ENCODE measurements around the gene SYNJ2.
A peak's percentile ranks its signal among the peaks of the same experiment; 100 is the strongest.

The SYNJ2 gene

DNA sequence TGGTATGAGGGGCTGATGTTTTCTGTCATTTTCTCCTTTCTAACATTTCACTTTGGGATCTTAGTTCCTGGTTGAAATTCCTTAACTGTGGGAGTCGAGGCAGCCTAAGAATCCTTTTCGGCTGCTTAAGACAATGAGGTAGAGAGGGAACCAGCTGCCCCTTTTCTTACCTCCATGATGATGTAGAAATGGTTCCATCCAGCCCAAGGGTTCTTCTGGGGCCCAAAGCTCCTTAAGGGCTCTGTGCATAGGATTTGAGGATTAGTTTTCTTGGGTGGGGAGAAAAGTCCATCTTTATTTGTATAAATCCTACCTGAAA is 33.5 kb downstream of the SYNJ2 start:
- DNase-seq: no peak

- no peak for DNase-seq
Measured at GRCh38 chr6:158016571-158017383, 35.1 kb downstream of the SYNJ2 start.

- no peak for DNase-seq
Measured at GRCh38 chr6:158017621-158018040, 36.0 kb downstream of the SYNJ2 start.

DNA sequence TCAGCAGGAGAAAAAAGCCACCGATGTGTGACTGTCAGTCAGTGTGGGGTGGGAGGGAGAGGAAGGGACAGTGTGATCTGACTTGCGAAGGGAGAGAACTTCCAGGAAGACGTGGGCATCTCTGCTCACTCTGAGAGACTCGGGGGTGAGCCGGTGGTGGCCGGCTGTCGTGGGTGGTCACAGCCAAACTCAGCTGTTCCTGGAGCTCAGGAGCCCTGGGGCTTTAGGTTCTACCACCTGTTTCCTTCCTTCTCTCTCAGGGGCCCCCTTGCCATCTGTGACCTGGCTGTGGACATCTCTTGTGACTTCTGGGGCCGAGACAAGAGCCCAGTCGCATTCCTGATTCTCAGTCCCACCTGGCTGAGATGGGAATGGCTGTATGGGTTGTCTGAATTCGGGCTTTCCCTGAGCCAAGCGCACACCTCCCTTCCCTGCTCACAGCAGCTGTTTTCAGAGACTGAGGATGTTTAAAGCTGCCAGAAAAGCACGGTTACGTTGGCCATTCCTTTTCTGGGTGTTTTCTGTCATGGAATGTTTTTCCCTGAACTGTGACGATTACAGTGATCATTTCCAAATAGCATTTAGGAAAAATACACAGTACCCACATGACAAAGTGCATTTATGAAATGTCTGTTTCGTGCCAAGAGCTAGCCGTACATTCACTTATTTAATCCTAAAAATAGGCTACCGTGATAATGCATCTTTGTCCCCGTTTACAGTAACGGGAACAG is 36.5 kb downstream of the SYNJ2 start:
- DNase-seq: no peak

- DNase-seq: no peak
Measured at GRCh38 chr6:158018851-158019361, 37.2 kb downstream of the SYNJ2 start.

DNA sequence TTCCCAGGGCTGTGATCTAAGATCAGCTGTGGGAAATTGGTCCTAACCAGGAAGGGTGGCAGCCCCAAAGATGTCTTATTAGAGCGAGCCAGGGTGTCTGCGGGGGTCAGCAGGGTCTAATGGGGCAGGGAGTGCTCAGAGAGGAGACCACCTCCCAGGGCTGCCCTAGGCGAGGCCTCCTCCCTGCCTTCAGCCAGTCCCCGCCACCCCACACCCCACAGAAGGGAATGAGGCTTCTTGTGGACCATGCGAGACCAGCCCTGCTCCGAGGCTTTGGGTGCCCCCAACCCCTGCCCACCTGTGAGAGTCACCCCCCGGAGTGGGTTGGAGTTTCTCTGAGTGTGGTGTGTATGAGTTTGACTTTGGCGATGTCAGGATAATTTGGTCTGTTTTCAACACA is 37.8 kb downstream of the SYNJ2 start:
- DNase-seq: no peak

GRCh38 chr6:158020272-158020711 is 38.6 kb downstream of the SYNJ2 start:
- no peak for DNase-seq

GRCh38 chr6:158020811-158021210 is 39.1 kb downstream of the SYNJ2 start:
- no peak for DNase-seq

GRCh38 chr6:158021376-158021775 is 39.7 kb downstream of the SYNJ2 start:
- DNase-seq: no peak

- DNase-seq: no peak
Measured at GRCh38 chr6:158021814-158022748, 40.4 kb downstream of the SYNJ2 start.

DNA sequence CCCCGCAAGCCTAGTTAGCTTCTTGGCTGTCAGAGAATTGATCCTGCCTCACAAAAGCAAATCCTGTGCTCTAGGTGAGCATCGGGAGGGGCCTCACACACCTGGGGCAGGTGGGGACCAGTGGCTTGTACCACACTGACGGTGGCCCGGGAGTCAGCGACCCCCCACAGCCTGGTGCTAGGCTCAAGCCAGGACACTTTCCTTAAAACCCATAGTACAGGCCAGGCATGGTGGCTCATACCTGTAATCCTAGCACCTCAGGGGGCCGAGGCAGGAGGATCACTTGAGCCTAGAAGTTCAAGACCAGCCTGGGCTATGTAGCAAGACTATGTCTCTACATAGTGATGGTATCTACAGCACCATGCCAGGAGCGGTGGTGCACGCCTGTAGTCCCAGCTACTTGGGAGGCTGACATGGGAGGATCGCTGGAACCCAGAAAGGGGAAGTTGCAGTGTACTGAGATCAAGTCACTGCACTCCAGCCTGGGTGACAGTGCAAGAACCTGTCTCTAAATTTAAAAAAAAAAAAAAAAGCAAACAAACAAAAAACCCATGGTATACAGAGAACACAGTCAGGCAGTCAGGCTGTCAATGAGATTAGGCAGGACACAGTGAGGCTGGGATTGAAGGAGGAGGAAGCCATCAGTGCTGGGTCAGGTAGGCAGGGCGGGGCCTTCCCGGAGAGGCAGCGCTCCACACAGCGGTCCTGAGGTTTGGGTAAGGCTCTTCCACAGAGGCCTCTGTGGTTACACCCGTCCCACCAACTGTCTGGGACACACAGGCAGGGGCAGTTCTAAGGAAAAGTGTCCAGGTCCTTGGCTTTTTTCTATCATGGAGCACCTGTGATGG is 41.3 kb downstream of the SYNJ2 start:
- no peak for DNase-seq

DNA sequence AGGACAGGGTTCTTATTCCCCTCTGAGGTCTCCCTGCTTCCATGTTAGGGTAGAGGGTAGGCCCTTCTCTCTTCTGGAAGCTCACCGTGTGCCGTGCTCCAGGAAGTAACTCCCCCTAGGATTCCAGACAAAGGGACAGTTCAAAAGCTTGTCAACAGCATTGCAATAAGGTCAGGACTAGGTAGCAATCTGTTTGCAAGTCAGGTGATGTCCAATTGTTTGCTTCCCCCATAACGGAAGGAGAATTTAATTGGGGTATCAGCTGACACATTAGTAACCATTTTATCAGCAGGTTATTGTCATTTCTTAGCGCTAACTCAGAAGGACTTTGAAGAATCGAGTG is 41.9 kb downstream of the SYNJ2 start:
- DNase-seq: peak; percentile 45

- DNase-seq: no peak
Measured at GRCh38 chr6:158024566-158025297, 43.1 kb downstream of the SYNJ2 start.

DNA sequence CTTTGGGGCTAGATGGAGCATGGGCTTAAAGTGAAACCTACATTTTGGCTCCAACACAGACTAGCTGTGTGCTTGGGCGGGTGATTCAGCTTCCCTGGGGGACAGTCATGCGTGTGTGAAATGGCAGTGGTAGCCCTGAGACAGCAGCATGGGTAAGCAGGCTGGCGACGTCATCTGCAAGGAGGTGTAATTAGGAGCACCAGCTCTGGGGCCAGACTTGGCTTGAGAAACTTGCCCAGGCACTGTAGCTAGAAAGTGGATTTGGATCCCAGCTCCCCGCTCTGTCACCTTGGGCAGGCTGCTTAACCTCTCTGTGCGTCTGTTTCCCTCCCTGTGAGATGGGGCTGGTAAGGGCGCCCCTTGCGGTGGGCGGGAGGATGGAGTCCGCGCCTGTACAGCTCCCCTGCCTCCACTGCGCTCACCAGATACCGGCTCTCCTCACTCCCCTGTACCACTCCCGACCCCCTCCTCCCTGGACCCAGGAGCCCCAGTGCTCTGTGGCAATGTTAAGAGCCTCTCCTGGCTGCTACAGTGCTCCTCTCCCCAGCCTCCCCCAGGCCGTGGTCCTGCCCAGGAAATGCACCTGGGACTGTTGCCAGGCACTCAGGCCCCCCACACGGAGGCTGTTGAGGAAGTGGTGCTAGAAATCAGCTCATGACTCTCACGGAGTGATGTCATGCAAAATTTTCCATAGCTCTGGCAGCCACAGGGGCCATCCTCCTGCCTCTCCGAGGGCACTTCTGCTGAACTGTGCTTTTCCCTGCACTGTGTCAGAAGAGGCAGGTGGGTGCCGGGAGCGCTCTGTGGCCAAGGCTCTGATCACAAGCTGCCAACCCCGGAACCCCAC is 44.6 kb downstream of the SYNJ2 start:
- peak; percentile 95 for DNase-seq

DNA sequence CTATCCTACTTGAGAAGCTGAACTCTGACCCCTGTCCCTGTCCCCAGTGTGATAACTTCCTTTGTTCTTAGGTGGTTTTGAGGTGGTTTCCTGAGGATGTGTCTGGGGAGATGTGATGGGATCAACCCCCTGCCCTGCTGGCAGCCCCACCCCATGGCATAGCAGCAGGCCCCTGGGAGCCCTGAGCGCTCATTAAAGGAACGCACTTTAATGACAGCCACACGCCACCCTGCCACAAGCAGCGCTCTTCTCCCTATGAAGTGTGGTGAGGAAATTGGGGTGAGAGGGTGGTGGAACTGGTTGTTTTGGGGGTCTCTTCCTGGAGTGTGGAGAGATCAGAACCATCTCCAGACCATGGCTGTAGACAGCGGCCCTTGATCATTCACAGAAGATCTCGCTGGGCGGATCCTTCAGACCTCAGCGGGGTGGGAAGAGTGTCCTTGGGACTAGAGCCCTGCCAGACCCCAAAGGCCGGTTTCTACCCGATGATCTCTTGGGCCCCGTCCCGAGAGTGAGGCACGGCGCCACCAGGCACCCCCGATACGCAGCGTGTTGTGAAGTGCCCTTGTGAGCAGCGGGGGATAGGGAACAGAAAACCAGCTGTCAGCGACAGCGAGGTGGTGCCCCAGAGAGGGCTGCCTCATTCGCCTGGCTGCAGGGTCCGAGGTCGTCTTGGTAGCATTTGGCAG is 45.4 kb downstream of the SYNJ2 start:
- DNase-seq: no peak

DNA sequence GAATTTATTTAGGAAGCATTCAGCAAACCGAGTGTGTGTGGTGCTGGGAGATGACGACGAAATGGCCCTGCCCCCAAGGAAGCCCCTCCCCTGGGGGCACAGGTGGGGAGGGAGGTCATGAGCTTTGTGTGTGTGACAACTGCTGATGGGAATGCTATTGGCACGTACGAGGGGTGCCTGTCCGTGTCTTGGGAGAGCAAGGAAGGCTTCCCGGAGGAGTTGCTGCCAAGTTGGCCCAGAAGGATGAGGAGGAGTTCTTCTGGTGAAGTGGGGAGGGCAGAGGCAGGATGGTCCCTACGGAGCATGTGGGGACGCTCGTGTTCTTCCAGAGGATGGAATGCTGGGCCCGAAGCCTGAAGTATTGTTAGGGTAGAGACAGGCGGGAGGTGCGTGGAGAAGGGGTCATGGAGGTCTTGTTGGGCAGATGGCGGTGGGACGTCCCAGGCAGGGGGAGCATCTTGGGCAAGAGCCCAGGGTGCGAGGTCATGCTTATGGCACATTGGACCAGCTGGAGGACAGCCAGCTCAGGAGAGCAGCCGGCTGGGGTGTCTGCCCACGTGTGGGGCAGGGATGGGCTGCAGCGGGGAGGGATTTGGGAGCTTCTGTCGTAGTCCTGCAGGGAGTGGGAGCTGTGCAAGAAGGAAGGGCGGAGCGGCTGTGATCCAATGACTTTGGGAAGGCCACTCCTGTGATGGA is 46.1 kb downstream of the SYNJ2 start:
- DNase-seq: no peak

DNA sequence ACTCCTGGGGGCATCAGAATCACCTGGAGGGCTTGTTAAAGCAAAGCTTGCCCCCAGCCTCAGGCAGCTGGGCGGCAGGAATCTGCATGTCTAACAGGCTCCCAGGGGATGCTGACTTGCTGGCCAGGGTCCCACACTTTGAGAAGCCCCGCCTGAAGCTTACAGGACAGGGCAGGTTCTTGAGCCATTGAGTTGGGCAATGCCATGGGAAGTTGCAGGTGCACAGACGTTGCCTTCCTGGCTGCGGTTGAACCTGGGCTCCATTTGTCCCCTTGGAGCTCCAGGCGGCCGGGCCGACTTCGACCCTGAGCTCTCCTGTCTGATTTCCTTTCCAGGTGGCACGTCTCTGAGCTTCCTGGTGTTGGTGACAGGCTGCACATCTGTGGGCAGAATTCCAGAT is 46.8 kb downstream of the SYNJ2 start:
- DNase-seq: no peak

- no peak for DNase-seq
Measured at GRCh38 chr6:158028876-158029275, 47.2 kb downstream of the SYNJ2 start.

- no peak for DNase-seq
Measured at GRCh38 chr6:158029668-158030230, 48.1 kb downstream of the SYNJ2 start.
